ENCODE data around the gene NGFR.
"Not testable (repeated sequence)": the region's sequence is repeated elsewhere in the genome, so short reads cannot be mapped to it uniquely, and the experiment has no call there.

The NGFR gene

GRCh38 chr17:49496183-49496866 is 1.2 kb downstream of the NGFR start:
- peak; percentile 76 for DNase-seq (ENCODE audit: low read depth)

GRCh38 chr17:49496867-49497147 is 1.7 kb downstream of the NGFR start:
- no peak for DNase-seq (ENCODE audit: low read depth)

GRCh38 chr17:49497148-49498028 is 2.3 kb downstream of the NGFR start:
- DNase-seq (ENCODE audit: low read depth), result no peak

DNA sequence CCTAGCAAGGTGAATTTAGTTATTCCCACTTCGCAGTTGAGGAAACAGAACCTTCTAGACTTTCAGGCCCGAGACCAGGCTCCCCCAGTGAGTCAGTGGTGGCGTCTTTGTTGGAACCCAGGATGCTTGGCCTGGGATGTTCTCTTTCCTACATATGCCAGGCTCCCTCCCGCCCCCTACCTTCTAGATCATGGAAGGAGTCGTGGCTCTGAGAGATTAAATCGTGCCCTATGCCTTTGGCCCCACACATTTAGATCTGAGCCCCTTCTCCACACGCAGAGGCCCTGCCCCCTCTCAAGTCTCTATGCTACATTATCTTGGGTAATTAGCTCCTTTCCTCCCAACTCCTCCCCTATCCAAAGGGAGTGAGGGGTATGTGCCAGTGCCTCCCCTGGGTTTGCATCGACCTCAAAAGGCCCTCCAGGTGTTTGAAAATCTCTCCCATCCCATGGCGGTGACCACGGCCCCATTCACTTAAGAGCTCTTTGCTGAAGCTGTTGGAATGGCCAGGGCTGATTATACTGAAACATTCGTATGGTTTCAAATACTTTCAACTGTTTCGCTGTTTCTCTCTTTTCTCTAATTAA is 3.0 kb downstream of the NGFR start:
- DNase-seq (ENCODE audit: low read depth), result no peak

- DNase-seq (ENCODE audit: low read depth), result no peak
Observed at GRCh38 chr17:49501496-49501895, 6.4 kb downstream of the NGFR start.

DNA sequence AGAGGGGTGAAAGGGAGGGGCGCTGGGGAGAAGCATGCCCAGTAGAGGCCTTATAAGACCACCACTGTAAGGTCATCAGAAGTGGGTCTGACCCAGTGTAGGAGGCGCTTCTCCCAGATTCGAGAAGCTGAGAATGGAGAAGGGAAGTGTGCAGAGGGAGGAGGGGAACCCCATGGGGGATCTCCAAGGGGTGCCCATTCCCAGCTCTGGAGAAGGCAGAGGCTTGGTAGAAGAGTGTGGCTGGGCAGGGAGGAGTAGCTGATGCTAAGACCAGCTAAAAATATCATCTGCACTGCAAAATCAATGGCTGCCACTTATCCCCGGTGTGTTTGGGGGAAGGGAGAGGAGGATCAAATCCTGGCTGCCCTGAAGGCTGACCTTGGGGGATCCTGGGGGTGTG is 7.2 kb downstream of the NGFR start:
- no peak for DNase-seq (ENCODE audit: low read depth)

DNA sequence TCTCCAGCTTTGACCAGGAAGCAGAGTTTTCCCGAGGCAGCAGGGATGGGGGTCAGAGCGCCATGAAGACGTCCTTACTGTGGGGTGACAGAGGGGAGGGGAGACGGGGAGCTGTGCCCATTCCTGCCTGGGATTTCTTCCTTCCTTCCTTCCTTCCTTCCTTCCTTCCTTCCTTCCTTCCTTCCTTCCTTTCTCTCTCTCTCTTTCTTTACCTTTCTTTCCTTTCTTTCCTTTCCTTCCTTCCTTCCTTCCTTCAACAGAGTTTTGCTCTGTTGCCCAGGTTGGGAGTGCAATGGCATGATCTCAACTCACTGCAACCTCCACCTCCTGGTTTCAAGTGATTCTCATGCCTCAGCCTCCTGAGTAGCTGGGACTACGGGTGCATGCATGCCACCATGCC is 7.6 kb downstream of the NGFR start:
- not testable (repeated sequence) for DNase-seq (ENCODE audit: low read depth)

DNA sequence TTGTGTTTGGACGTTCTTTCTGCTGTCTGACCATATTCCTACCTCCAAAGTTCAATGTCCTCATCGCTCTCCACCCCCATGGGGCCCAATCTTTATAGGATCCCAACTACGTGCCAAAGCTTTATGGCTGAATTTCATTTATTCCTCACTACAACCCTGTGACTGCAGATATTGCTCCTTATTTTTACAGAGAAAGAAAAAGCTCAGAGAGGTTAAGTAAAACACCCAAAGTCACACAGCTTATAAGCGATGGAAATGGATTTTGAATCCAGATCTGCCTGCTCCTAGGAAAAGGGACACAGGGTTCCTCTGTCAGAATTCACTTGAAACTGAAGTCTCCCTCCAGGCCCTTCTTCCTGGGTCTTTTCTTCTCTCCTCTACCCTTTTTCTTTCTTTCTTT is 9.3 kb downstream of the NGFR start:
- DNase-seq (ENCODE audit: low read depth), result no peak

DNA sequence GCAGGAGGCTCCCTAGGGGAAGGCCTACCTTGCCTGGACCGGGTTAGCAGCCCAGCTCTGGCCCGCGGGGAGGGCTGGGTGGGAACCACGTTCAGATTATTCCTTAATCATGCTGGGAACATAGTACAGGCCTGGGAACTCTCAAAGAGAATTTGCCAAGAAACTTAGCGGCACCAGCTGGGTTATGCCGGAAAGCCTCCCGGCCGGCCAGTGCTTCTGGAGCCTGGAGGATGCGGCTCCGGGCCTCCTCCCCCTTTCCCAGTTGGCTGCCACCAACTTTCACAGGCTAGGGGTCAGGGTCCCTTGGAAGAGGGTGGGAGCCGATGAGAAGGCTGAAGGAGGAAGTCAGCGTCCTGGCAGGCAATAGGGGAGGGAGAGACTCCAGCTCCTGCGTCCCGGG is 10.8 kb downstream of the NGFR start:
- DNase-seq (ENCODE audit: low read depth), result no peak

DNA sequence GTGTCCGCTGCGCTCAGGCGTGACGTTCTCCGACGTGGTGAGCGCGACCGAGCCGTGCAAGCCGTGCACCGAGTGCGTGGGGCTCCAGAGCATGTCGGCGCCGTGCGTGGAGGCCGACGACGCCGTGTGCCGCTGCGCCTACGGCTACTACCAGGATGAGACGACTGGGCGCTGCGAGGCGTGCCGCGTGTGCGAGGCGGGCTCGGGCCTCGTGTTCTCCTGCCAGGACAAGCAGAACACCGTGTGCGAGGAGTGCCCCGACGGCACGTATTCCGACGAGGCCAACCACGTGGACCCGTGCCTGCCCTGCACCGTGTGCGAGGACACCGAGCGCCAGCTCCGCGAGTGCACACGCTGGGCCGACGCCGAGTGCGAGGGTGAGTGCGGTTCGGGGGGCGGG is 11.2 kb downstream of the NGFR start:
- DNase-seq (ENCODE audit: low read depth), result no peak

DNA sequence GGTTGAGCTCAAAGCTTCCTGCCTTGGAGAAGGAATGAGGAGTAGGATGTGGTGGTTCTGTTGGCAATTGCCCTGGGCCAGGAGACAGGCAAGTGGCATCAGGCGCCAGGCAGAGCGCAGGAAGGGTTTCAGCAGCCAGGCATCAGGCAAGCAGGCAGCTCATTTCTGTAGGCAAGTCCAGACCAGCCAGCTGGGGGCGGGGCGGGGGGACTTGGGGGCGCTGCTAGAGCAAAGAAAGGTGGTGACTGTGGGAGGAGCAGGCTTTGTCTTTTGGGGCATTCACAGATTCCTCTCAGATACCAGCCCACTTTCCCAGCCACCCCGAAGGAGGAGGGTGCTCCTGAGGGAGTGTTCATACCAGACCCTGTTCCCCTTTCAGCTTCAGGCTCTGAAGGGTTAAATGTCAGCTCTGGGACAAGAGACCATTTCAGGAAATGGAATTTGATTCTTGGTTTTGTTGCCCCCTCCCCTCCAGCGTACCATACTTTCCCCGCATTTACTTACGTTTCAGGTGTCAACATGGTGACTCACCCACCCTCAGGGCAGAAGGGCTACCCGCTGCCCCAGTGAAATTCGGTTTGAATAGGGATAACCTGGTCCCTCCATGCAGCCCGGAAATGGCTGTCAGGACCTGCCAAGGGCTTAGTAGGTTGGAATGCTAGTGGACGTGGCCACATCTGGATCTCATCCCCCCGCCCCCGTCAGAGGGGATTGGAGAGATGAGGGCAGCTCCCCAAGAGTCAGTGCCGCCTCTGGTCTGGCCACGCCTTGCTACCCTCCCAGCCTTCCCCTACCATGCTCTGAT is 13.2 kb downstream of the NGFR start:
- no peak for DNase-seq (ENCODE audit: low read depth)

DNA sequence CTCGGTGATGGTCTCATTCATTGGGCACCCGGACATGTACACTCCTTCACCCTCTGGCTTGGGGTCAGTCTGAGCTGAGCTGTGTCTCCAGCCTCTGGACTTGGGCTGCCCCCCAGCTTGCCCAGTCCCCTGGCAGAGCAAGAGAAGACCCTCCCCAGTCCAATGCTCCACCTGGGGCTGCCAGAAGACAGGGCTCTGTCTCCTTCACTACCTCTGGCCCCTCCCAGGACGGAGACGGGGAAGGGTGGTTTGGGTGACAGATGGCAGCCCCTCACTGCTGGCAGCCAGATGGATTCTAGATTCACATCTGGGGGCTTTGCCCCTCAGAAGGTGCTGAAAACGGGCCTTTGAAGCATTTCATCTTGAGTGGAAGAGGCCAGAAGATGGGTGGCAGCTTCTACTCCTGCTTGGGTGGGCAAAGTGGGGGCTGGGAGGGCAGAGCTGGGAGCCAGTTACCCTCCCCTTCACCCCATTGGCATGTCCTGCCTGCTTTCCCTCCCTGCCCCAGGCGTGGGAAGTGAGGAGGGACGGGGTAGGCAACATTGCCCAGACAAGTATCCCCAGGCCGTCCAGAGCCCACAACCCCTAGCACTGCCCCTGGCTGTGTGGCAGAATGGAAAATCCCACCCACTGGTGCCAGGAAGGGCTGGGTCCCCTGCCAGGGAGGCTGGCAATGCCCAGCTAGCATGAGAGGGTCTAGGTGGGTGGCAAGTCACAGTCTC is 13.9 kb downstream of the NGFR start:
- no peak for DNase-seq (ENCODE audit: low read depth)

GRCh38 chr17:49509588-49509917 is 14.5 kb downstream of the NGFR start:
- DNase-seq (ENCODE audit: low read depth), result no peak

DNA sequence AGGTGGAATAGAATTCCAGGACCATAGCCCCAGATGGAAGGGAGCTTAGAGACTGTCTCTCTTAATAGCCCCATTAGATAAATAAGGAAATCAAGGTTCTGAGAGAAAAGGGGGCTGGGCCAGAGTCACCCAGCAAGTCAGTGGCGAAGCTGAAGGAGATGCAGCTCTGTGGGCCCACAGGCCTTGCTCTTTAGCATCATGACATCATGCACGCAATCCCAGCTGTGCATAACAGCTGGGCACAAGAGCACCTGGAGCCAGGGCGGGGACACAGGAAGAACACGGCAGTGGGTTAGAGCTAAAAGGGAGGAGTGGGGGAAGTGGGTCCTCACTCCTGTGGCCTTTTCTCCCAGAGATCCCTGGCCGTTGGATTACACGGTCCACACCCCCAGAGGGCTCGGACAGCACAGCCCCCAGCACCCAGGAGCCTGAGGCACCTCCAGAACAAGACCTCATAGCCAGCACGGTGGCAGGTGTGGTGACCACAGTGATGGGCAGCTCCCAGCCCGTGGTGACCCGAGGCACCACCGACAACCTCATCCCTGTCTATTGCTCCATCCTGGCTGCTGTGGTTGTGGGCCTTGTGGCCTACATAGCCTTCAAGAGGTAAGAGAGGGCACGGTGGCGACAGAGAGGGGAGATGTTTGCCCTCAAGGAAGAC is 15.1 kb downstream of the NGFR start:
- no peak for DNase-seq (ENCODE audit: low read depth)

DNA sequence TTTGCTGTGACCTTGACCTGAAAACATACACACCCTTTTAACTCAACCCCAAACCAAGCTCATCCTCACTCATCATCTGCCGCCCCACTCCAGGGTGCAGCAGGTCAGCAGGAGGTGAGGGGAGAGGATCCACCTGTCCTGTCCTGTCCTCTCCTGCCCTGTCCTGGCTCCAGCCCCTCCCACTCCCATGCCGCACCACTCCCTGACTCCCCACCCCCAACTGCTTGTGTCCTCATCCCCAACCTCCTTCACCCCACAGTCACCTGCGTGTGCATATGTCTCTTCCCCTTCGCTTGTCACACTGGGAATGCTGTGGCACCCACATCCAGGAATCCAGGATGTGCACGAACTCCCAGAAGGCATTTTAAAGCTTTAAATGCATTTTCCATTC is 15.6 kb downstream of the NGFR start:
- DNase-seq (ENCODE audit: low read depth), result no peak

GRCh38 chr17:49511810-49512209 is 16.7 kb downstream of the NGFR start:
- no peak for DNase-seq (ENCODE audit: low read depth)

- DNase-seq (ENCODE audit: low read depth), result no peak
Observed at GRCh38 chr17:49512296-49513043, 17.4 kb downstream of the NGFR start.

GRCh38 chr17:49513044-49513395 is 17.9 kb downstream of the NGFR start:
- DNase-seq (ENCODE audit: low read depth), result no peak

DNA sequence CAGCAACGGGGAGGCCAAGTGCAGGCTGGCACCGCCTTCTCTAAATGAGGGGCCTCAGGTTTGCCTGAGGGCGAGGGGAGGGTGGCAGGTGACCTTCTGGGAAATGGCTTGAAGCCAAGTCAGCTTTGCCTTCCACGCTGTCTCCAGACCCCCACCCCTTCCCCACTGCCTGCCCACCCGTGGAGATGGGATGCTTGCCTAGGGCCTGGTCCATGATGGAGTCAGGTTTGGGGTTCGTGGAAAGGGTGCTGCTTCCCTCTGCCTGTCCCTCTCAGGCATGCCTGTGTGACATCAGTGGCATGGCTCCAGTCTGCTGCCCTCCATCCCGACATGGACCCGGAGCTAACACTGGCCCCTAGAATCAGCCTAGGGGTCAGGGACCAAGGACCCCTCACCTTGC is 18.5 kb downstream of the NGFR start:
- DNase-seq (ENCODE audit: low read depth), result no peak

DNA sequence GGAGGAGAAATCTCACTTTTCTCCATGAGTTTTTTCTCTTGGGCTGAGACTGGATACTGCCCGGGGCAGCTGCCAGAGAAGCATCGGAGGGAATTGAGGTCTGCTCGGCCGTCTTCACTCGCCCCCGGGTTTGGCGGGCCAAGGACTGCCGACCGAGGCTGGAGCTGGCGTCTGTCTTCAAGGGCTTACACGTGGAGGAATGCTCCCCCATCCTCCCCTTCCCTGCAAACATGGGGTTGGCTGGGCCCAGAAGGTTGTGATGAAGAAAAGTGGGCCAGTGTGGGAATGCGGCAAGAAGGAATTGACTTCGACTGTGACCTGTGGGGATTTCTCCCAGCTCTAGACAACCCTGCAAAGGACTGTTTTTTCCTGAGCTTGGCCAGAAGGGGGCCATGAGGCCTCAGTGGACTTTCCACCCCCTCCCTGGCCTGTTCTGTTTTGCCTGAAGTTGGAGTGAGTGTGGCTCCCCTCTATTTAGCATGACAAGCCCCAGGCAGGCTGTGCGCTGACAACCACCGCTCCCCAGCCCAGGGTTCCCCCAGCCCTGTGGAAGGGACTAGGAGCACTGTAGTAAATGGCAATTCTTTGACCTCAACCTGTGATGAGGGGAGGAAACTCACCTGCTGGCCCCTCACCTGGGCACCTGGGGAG is 19.1 kb downstream of the NGFR start:
- no peak for DNase-seq (ENCODE audit: low read depth)

All from stimulated activated CD4-positive, alpha-beta T cell treated with anti-CD3 and anti-CD28 coated beads, Interleukin-2, amount 100 ng/mL, for 4 hours (primary cell).